HepG2 (cell line): Measurements from ENCODE around the gene CHCHD3. TPM values are rescaled to one million over a fixed set of nuclear protein-coding genes. Genes with fewer than 3 reads are reported as not detected.

Experiments
- ATAC-seq: fragments of 200-7000 bp; cut with Tn5 transposase; 3 replicates; pipeline ENCODE4 v1.9.1; 2020; ENCODE audit warnings: mild to moderate bottlenecking, moderate library complexity
- BruUV-seq: library from RNA; stranded (reverse); fragments of 400-500 nt; replicated peaks from 2 replicates; lab custom pipeline; 2021; lab: Mats Ljungman, UMichigan
- CTCF ChIA-PET: fragments of 300-600 bp; formaldehyde crosslinking; extraction: SDS; loops from one replicate; lab custom pipeline; 2021; ENCODE audit warnings: low total read pairs, inconsistent platforms, low intra/inter-chr PET ratio; lab: Yijun Ruan, JAX
- POLR2A ChIA-PET: fragments of 350-600 bp; sonication (Branson Sonifier 250); formaldehyde crosslinking; loops from one replicate; lab custom pipeline; 2020; ENCODE audit warnings: antibody characterized with exemption, inconsistent platforms; lab: Yijun Ruan, JAX
- DNase-seq: peaks from one replicate; pipeline ENCODE4 v3.0.0-alpha.2; 2015; ENCODE audit warnings: low spot score
- FAIRE-seq: peaks from 3 replicates; lab custom pipeline; 2011; peaks lifted over from hg19 to GRCh38; lab: Jason Lieb, UNC
- H2AFZ ChIP-seq: one replicate; pipeline ENCODE4 v1.6.1; 2011; ENCODE audit warnings: low read length, inconsistent platforms
- H3K27ac ChIP-seq: fragments of 300-600 bp; 3 replicates; pipeline ENCODE4 v1.8.0; 2011; ENCODE audit warnings: mixed run types, mild to moderate bottlenecking, mixed read lengths, low read length, inconsistent platforms; ENCODE audit not compliant: insufficient read depth; ENCODE audit errors: extremely low read length
- H3K27me3 ChIP-seq, 2 experiments: fragments of 200-600 bp in 1 of 2; 2 replicates in 1 of 2; 3 replicates in 1 of 2; pipeline versions ENCODE4 v1.6.0 to v1.8.0; 2011; ENCODE audit warnings: low read length in 2 of 2, mild to moderate bottlenecking in 2 of 2, moderate library complexity in 2 of 2, inconsistent platforms in 1 of 2; ENCODE audit not compliant: insufficient read depth in 2 of 2, control insufficient read depth in 1 of 2
- H3K36me3 ChIP-seq, 2 experiments: fragments of 200-600 bp in 1 of 2; replicated peaks in 1 of 2; 2 replicates in 1 of 2; 3 replicates in 1 of 2; pipeline versions ENCODE4 v1.5.1 to v1.8.0; 2011; ENCODE audit warnings: low read length in 2 of 2, inconsistent platforms in 1 of 2; ENCODE audit not compliant: insufficient read depth in 2 of 2, control insufficient read depth in 1 of 2
- H3K4me1 ChIP-seq: 2 replicates; pipeline ENCODE4 v1.5.1; 2012; ENCODE audit warnings: low read length, inconsistent platforms; ENCODE audit not compliant: insufficient read depth
- H3K4me2 ChIP-seq: 2 replicates; pipeline ENCODE4 v1.6.0; 2011; ENCODE audit warnings: low read depth, low read length, inconsistent platforms
- H3K4me3 ChIP-seq, 3 experiments: fragments of 200-600 bp in 1 of 3; sonication (generic), shearing (Covaris generic) in 1 of 3; replicated peaks in 1 of 3; 2 replicates each; pipeline ENCODE4 v1.5.1; 2011 to 2016; ENCODE audit warnings: low read length in 3 of 3, inconsistent platforms in 2 of 3, low read depth in 2 of 3, mild to moderate bottlenecking in 2 of 3, control low read depth in 1 of 3, mixed read lengths in 1 of 3; ENCODE audit not compliant: insufficient read depth in 1 of 3
- H3K79me2 ChIP-seq: one replicate; pipeline ENCODE4 v1.6.1; 2011; ENCODE audit warnings: low read length, inconsistent platforms; ENCODE audit not compliant: insufficient read depth
- H3K9ac ChIP-seq: 2 replicates; pipeline ENCODE4 v1.6.0; 2011; ENCODE audit warnings: mild to moderate bottlenecking, low read depth, low read length, inconsistent platforms; ENCODE audit not compliant: insufficient read depth
- H3K9me3 ChIP-seq: 2 replicates; pipeline ENCODE4 v1.5.1; 2012; ENCODE audit warnings: mild to moderate bottlenecking, low read length
- H4K20me1 ChIP-seq: 2 replicates; pipeline ENCODE4 v1.6.0; 2011; ENCODE audit warnings: inconsistent platforms, mild to moderate bottlenecking, low read length, moderate library complexity; ENCODE audit not compliant: insufficient read depth
- ARHGAP35 ChIP-seq: sonication (generic); formaldehyde crosslinking; IDR thresholded peaks from 2 replicates; pipeline ENCODE4 v1.9.0; 2022; ENCODE audit warnings: mild to moderate bottlenecking, inconsistent platforms, moderate library complexity, missing genetic modification reagents, borderline replicate concordance
- EED ChIP-seq: sonication (generic); formaldehyde crosslinking; IDR thresholded peaks from 2 replicates; pipeline ENCODE4 v1.5.0; 2020; ENCODE audit warnings: mild to moderate bottlenecking, missing genetic modification reagents
- FOXO1 ChIP-seq: sonication (generic); formaldehyde crosslinking; IDR thresholded peaks from 2 replicates; pipeline ENCODE4 v1.4.0; 2020; ENCODE audit warnings: missing genetic modification reagents
- HNF4A ChIP-seq: sonication (generic); formaldehyde crosslinking; IDR thresholded peaks from 2 replicates; pipeline ENCODE4 v1.4.0; 2020; ENCODE audit warnings: missing genetic modification reagents
- MBNL3 ChIP-seq: fragments of 250-450 bp; sonication (Bioruptor Pico); conservative IDR thresholded peaks from 2 replicates; pipeline ENCODE4 v1.8.0; 2022; ENCODE audit warnings: mild to moderate bottlenecking, inconsistent platforms
- MEIS2 ChIP-seq: sonication (generic); formaldehyde crosslinking; IDR thresholded peaks from 2 replicates; pipeline ENCODE4 v1.9.0; 2021; ENCODE audit warnings: mild to moderate bottlenecking, missing genetic modification reagents
- NR3C1 ChIP-seq: sonication (generic); formaldehyde crosslinking; IDR thresholded peaks from 2 replicates; pipeline ENCODE4 v1.4.0; 2020; ENCODE audit warnings: missing genetic modification reagents
- RARA ChIP-seq: IDR thresholded peaks from 2 replicates; pipeline ENCODE4 v1.6.1; 2016; ENCODE audit warnings: missing genetic modification reagents, missing compliant biosample characterization
- YEATS2 ChIP-seq: sonication (generic); formaldehyde crosslinking; IDR thresholded peaks from 2 replicates; pipeline ENCODE4 v1.4.0; 2020; ENCODE audit warnings: missing genetic modification reagents, borderline replicate concordance
- ZNF652 ChIP-seq: IDR thresholded peaks from 2 replicates; pipeline ENCODE4 v1.6.1; 2016; ENCODE audit warnings: low read depth, borderline replicate concordance
- WGBS: methylation state at CpG from one replicate; pipeline ENCODE4 v1.1.6; 2017; ENCODE audit warnings: low lambda C conversion rate; 5-methylcytosine and 5-hydroxymethylcytosine counted together
- in situ Hi-C: cut with HindIII; loops from 2 replicates; pipeline ENCODE4 v1.10.0; 2017; ENCODE audit warnings: low pct_unique_long_range_greater_than_20kb; ENCODE audit not compliant: extremely low pct_ligation_motif_present
- intact Hi-C: fragments of 100-400 bp; cut with micrococcal nuclease; formaldehyde crosslinking; loops from one replicate; pipeline ENCODE4 v1.10.0; 2022; ENCODE audit not compliant: unreplicated experiment
- polyA plus RNA-seq, 8 experiments: library from polyadenylated mRNA; depleted of rRNA in 3 of 8; stranded (reverse) in 7 of 8; unstranded in 1 of 8; fragments of >200 nt; fragmentation: Illumina TruSeq in 4 of 8; extraction: Trizol in 4 of 8; gene quantifications; 2 replicates each; pipeline versions ENCODE4 v1.2.1 to v1.2.3, GENCODE V29; 2011 to 2016; ENCODE audit warnings: low read depth in 4 of 8, missing spikeins in 1 of 8, mixed read lengths in 1 of 8; ENCODE audit not compliant: insufficient read depth in 1 of 8
- total RNA-seq, 5 experiments: library from RNA; depleted of rRNA; stranded (reverse); fragments of >200 nt; fragmentation: Illumina TruSeq; extraction: Trizol; gene quantifications; 2 replicates each; pipeline ENCODE4 v1.2.3, GENCODE V29; 2016; ENCODE audit warnings: low read depth in 1 of 5
- TF ChIP-seq, protein P1 (sequence below): sonication (generic); formaldehyde crosslinking; IDR thresholded peaks from 2 replicates; pipeline ENCODE4 v1.8.1; 2022; ENCODE audit warnings: mild to moderate bottlenecking, missing genetic modification reagents

CHCHD3 gene
- total and polyA plus RNA-seq, 2 of the 13 experiments (the other 11 are each of a cell fraction or from before 2014, with no cell fraction given): 32.7 to 86.8 TPM

- peaks cover 8% of the 10 kb centered on the region; the same call in 1 of the 2 replicates for H3K4me1 ChIP-seq
- no peaks in the 10 kb centered on the region for H3K9me3 ChIP-seq
- H3K9ac ChIP-seq: no peak overlapping the region
- no peak for TF ChIP-seq NR3C1 (CRISPR knock-in tag)
- TF ChIP-seq FOXO1 (CRISPR knock-in tag): no peak
- no peak for TF ChIP-seq ARHGAP35 (CRISPR knock-in tag)
- TF ChIP-seq HNF4A (CRISPR knock-in tag): no peak
- no peak for TF ChIP-seq MBNL3 (CRISPR knock-in tag)
- TF ChIP-seq, protein P1, sequence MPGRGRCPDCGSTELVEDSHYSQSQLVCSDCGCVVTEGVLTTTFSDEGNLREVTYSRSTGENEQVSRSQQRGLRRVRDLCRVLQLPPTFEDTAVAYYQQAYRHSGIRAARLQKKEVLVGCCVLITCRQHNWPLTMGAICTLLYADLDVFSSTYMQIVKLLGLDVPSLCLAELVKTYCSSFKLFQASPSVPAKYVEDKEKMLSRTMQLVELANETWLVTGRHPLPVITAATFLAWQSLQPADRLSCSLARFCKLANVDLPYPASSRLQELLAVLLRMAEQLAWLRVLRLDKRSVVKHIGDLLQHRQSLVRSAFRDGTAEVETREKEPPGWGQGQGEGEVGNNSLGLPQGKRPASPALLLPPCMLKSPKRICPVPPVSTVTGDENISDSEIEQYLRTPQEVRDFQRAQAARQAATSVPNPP: no peak
- TF ChIP-seq EED: no peak
- no peak for TF ChIP-seq ZNF652
- no peak for TF ChIP-seq YEATS2 (CRISPR knock-in tag)
- TF ChIP-seq MEIS2: no peak
- TF ChIP-seq RARA (CRISPR knock-in tag): no peak
- no peaks in the 10 kb centered on the region for H3K27me3 ChIP-seq
- H3K36me3 ChIP-seq: peaks cover 0 to 15% of the 10 kb centered on the region in 2 experiments; a peak in 3 of 5 replicates
- no peak for FAIRE-seq
- WGBS: 94% methylated on average over 2 of the region's 2 CpGs
- no peak overlapping the region for H3K4me3 ChIP-seq
- ChIA-PET POLR2A (no interaction called here), CTCF (no interaction called here)
- in situ Hi-C loops (no loop called here), intact Hi-C loops (no loop called here)
- no peak for ATAC-seq
- DNase-seq: no peak
- peaks cover 14% of the 10 kb centered on the region for H3K79me2 ChIP-seq
- H2AFZ ChIP-seq: no peak overlapping the region
- no peak overlapping the region for H3K27ac ChIP-seq
- no peak overlapping the region for H3K4me2 ChIP-seq
- no TSS peak for BruUV-seq
- H4K20me1 ChIP-seq: no peaks in the 10 kb centered on the region; the same call in 1 of the 2 replicates
These were observed 20.1 kb downstream of the CHCHD3 start for GRCh38 chr7:133061792-133062191.
